A673 (cell line): ENCODE data around the gene ANKRD17. TPM values are rescaled to one million over a fixed set of nuclear protein-coding genes. Genes with fewer than 3 reads are reported as not detected.

Experiments used
- BruUV-seq: library from RNA; stranded (reverse); fragments of 400-500 nt; replicated peaks from 2 replicates; lab custom pipeline; 2021; lab: Mats Ljungman, UMichigan
- CTCF ChIA-PET: fragments of 300-600 bp; sonication (Branson Sonifier 250); formaldehyde crosslinking; loops from one replicate; lab custom pipeline; 2022; ENCODE audit warnings: antibody characterized with exemption; lab: Charles Lee
- POLR2A ChIA-PET: fragments of 300-600 bp; sonication (Branson Sonifier 250); formaldehyde crosslinking; loops from one replicate; lab custom pipeline; 2022; ENCODE audit warnings: antibody characterized with exemption; ENCODE audit not compliant: low non-redundant PET; lab: Charles Lee
- DNase-seq: peaks from one replicate; pipeline ENCODE4 v3.0.0-alpha.2; 2015; ENCODE audit warnings: low spot score
- H3K27ac ChIP-seq: fragments of 200-600 bp; sonication (generic); 2 replicates; pipeline ENCODE4 v1.5.1; 2016; ENCODE audit warnings: mixed run types, low read depth, mild to moderate bottlenecking, mixed read lengths, antibody characterized with exemption, low read length; ENCODE audit not compliant: poor library complexity, severe bottlenecking
- H3K27me3 ChIP-seq: fragments of 200-600 bp; sonication (generic); replicated peaks from 2 replicates; pipeline ENCODE4 v1.6.1; 2017; ENCODE audit warnings: mixed run types, low read depth, mild to moderate bottlenecking, mixed read lengths, antibody characterized with exemption, low read length; ENCODE audit not compliant: insufficient read depth, poor library complexity
- H3K36me3 ChIP-seq: fragments of 200-600 bp; sonication (generic); 2 replicates; pipeline ENCODE4 v1.6.1; 2016; ENCODE audit warnings: mixed run types, mild to moderate bottlenecking, mixed read lengths, antibody characterized with exemption, low read length; ENCODE audit not compliant: insufficient read depth, poor library complexity, severe bottlenecking
- H3K4me1 ChIP-seq: fragments of 200-600 bp; sonication (generic); 2 replicates; pipeline ENCODE4 v1.6.1; 2017; ENCODE audit warnings: mixed run types, mild to moderate bottlenecking, mixed read lengths, antibody characterized with exemption, low read length; ENCODE audit not compliant: insufficient read depth, poor library complexity, severe bottlenecking
- H3K4me3 ChIP-seq: fragments of 200-600 bp; sonication (generic); 2 replicates; pipeline ENCODE4 v1.5.1; 2016; ENCODE audit warnings: low read depth, mixed run types, mild to moderate bottlenecking, mixed read lengths, low read length; ENCODE audit not compliant: poor library complexity, severe bottlenecking
- H3K9me3 ChIP-seq: fragments of 200-600 bp; sonication (generic); 2 replicates; pipeline ENCODE4 v1.6.1; 2016; ENCODE audit warnings: mixed run types, low read depth, mild to moderate bottlenecking, mixed read lengths, antibody characterized with exemption, low read length; ENCODE audit not compliant: poor library complexity, severe bottlenecking
- EZH2 ChIP-seq: fragments of 200-600 bp; sonication (generic); IDR thresholded peaks from 2 replicates; pipeline ENCODE4 v1.6.1; 2017; ENCODE audit warnings: borderline replicate concordance, low read depth, mild to moderate bottlenecking, mixed read lengths, antibody characterized with exemption, low read length; ENCODE audit not compliant: poor library complexity, severe bottlenecking
- intact Hi-C: fragments of 100-400 bp; cut with micrococcal nuclease; formaldehyde crosslinking; loops from one replicate; pipeline ENCODE4 v1.10.0; 2022; ENCODE audit not compliant: unreplicated experiment
- total RNA-seq: library from RNA; stranded (reverse); gene quantifications from 2 replicates; pipeline ENCODE4 v1.2.3, GENCODE V29; 2021
- TF ChIP-seq, protein P1 (sequence below): fragments of 300-800, 200-600 bp; sonication (generic); conservative IDR thresholded peaks from 2 replicates; pipeline ENCODE4 v1.5.1; 2017; ENCODE audit warnings: low read depth, mild to moderate bottlenecking, antibody characterized with exemption, low read length, moderate library complexity, mixed read lengths

The ANKRD17 gene
- total RNA-seq, 1 experiment from 2014 or later, result 58.4 TPM

DNA sequence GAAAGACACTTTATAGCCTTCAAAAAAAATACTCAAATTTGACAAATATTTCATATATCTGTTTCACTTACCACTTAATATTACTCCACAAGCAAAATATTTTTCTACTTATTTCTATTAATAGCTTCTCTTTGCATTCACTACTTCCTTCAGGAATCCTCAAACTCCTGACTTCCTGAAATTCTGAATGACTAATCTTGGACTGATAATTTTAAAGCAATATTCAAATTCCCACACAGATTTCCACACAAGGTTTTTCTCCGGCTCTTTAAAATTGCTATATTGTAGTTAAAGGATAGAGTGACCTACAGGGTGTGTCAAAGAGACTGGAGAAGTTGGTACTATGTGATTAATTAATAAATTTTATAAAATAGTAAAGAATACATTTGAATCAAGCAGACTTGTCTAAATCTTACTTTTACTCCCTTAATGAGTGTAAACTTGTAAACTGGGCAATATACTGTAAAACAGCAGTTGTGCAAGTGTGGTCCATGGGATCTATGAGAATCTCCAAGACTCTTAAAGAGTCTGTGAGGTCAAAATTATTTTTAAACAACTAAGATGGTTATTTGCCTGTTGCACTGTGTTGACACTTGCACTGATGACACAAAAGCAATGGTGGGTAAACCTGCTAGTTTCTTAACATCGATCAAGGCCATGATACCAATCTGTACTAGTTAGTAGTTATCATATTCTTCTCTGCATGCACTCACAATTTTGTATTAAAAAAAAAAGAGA is 44.5 kb downstream of the ANKRD17 start:
- Histone ChIP-seq H3K27ac (no peak overlapping the region), H3K9me3 (no peaks in the 10 kb centered on the region), H3K36me3 (no peaks in the 10 kb centered on the region), H3K27me3 (no peaks in the 10 kb centered on the region), H3K4me3 (no peak overlapping the region), H3K4me1 (no peaks in the 10 kb centered on the region)
- intact Hi-C loops, result no loop called here
- POLR2A ChIA-PET, result no interaction called here
- no peak for DNase-seq
- TF ChIP-seq, protein P1, sequence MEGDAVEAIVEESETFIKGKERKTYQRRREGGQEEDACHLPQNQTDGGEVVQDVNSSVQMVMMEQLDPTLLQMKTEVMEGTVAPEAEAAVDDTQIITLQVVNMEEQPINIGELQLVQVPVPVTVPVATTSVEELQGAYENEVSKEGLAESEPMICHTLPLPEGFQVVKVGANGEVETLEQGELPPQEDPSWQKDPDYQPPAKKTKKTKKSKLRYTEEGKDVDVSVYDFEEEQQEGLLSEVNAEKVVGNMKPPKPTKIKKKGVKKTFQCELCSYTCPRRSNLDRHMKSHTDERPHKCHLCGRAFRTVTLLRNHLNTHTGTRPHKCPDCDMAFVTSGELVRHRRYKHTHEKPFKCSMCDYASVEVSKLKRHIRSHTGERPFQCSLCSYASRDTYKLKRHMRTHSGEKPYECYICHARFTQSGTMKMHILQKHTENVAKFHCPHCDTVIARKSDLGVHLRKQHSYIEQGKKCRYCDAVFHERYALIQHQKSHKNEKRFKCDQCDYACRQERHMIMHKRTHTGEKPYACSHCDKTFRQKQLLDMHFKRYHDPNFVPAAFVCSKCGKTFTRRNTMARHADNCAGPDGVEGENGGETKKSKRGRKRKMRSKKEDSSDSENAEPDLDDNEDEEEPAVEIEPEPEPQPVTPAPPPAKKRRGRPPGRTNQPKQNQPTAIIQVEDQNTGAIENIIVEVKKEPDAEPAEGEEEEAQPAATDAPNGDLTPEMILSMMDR, result no peak
- no peak for TF ChIP-seq EZH2
- CTCF ChIA-PET, result no interaction called here
- BruUV-seq, result no TSS peak

DNA sequence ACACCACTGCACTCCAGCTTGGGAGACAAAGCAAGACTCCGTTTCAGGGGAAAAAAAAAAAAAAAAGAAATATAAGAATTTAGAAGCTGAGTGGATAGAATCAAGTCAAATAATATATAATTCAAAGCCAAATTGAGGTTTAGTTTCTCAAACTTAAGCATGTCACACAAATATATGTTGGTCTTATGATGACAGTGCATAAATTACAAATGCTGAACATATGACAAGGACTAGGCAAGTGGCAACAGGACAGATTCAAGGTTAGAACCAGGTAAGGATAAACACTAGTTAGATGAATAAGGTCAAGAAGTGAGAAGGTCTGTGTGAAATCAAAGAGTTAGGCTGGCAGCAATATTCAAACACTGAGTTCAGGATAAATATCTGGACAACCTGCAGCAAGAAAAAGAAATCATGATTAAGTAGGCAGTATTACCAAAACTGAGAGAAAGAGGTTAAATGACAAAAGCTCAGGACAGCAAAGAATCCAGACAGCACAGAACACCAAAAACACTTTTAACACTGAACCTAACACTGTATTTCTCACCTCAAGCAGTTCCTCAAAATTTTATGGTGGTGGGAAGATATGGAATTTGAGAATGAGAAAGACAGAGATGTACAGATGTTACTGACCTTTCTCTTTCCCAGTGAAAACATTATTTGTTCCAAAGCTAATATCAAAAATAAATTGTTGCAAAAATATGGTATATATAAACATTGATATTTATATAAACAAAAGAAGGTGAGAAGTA is 45.4 kb downstream of the ANKRD17 start:
- Histone ChIP-seq H3K36me3 (no peaks in the 10 kb centered on the region), H3K9me3 (no peaks in the 10 kb centered on the region), H3K4me1 (no peaks in the 10 kb centered on the region), H3K27me3 (no peaks in the 10 kb centered on the region), H3K27ac (no peak overlapping the region), H3K4me3 (no peak overlapping the region)
- ChIA-PET CTCF (no interaction called here), POLR2A (no interaction called here)
- no TSS peak for BruUV-seq
- intact Hi-C loops, result no loop called here
- TF ChIP-seq, protein P1, result no peak
- TF ChIP-seq EZH2, result no peak
- no peak for DNase-seq

DNA sequence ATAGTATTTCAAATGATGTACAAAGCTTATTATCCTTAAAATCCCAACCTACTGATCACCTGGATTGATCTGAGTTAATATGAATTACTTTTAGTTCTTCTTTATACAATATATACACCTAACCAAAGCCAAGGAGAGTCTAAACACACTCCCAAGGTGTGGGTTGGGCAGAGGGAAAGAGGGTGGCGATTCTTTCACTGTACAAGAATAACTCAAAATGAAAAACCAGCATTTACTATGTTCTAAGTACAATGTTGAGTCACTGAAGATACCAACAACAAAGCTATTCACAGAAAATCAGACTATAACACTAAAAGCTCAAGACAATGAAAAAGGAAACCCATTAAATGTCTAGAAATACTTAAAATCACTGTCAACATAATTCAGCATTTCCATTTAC is 46.6 kb downstream of the ANKRD17 start:
- no peaks in the 10 kb centered on the region for H3K36me3 ChIP-seq
- TF ChIP-seq, protein P1, result no peak
- TF ChIP-seq EZH2, result no peak
- H3K4me1 ChIP-seq, result no peaks in the 10 kb centered on the region
- H3K9me3 ChIP-seq, result no peaks in the 10 kb centered on the region
- POLR2A ChIA-PET, result interaction anchor here (0.7 kb wide), 1 partner anchor 173 kb away, joined by 4 read pairs; no protein-coding TSS in a partner anchor
- intact Hi-C loops, result no loop called here
- CTCF ChIA-PET, result no interaction called here
- no peak for DNase-seq
- BruUV-seq, result no TSS peak
- H3K27ac ChIP-seq, result no peak overlapping the region
- H3K27me3 ChIP-seq, result no peaks in the 10 kb centered on the region
- no peak overlapping the region for H3K4me3 ChIP-seq
